Ureter (tissue), 1 donor: Measurements from ENCODE around the gene PPP3CA. TPM values are rescaled to one million over a fixed set of nuclear protein-coding genes. Genes with fewer than 3 reads are reported as not detected.

ENCODE experiments used
- DNase-seq: peaks from one replicate; pipeline ENCODE4 v3.0.0-alpha.2; 2020; ENCODE audit warnings: low spot score
- total RNA-seq: library from RNA; stranded (reverse); gene quantifications from one replicate; pipeline ENCODE4 v1.2.4, GENCODE V29; 2023
- donor health status: DM: yes; HTN: yes; CAD: no.

Gene PPP3CA
- 36.2 TPM for total RNA-seq

DNA sequence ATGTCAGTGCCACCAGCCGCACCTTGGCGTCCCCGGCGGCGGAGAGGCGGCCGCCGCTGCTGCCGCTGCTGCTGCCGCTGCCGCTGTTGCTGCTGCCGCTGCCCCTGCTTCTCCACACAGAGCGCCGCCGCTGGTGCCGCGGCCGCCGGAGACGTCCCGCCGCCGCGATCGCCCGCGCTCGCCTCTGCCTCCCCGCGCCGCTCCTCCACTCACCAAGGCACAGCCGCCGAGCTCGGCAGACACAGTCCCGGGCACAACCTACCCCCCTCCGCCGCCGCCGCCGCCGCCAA, at the start of gene PPP3CA:
Gene PPP3CA (minus strand): TSS at position 260 of the 290 bp plus-strand sequence.
- DNase-seq: no peak

DNA sequence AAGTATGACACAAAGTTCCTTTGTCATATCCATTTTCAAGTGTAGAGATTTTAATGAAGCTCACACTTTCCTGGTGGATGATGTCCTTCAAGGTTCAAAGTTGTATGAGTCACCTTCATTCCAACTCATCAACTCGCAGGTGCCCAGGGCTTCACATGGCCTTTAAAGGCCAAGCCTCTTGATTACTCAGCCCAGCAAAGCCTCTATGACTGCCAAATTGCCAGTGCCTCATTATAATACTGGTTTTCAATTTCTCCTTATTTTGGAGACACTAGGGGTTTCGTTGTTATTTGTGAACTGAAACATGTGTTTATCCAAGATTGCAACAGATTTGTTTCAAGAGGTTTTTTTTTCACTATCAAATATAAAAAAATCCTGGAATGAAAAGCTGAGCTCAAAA, 45.9 kb upstream of the PPP3CA start:
- DNase-seq: no peak

DNA sequence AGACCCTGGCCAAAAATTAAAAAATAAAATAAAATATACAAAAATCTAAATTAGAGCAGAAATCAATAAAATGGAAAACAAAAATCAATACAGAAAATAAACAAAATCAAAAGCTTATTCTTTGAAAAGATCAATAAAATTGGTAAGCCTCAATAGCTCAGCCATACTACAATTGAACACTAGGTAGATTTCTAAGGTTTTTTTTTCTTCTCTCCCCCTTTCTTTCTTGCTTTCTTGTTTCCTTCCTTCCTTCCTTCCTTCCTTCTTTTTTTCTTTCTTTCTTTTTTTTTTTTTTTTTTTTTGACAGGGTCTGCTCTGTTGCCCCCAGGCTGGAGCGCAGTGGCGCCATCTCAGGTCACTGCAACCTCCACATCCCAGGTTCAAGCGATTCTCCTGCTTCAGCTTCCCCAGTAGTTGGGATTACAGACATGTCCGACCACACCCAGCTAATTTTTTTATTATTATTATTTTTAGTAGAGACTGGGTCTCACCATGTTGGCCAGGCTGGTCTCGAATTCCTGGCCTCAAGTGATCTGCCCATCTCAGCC, 23.4 kb upstream of the PPP3CA start:
- DNase-seq: no peak

DNA sequence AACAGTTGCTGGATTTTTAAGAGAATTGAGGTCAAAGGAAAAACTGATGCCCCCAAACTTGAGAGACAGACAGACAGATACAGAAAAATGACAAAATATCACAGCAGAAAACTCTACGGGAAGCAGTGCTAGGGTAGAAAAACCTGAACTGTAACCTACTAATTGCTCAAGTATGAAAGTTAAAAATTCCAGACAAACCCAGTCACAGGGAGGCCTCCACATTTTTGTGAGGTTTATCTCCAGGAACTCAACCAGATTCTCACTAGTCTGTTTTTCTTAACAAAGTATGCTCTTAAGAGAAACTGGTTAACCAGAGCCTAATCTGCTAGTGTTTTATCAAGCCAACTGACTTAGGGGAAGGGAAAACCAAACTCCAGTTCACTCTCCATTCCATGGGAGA, 19.9 kb upstream of the PPP3CA start:
- DNase-seq: no peak

DNA sequence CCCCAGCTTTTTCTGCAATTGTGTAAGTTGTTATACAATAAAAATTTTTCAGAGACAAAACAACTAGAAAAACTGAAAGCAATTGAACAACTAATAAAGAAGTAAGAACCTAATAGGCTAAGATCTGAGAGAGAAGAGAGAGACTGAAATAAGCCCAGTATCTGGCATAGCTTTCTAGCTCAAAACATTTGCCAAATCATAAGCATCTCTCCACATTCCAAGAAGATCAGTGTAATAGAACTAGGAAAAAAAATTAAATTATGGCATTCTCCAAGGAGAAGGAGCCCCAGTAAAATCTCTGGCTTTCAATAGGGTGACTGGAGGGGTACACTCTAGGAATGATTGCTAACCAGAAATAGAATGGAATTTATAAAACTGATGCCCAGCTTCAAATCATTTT, 19.0 kb upstream of the PPP3CA start:
- no peak for DNase-seq

DNA sequence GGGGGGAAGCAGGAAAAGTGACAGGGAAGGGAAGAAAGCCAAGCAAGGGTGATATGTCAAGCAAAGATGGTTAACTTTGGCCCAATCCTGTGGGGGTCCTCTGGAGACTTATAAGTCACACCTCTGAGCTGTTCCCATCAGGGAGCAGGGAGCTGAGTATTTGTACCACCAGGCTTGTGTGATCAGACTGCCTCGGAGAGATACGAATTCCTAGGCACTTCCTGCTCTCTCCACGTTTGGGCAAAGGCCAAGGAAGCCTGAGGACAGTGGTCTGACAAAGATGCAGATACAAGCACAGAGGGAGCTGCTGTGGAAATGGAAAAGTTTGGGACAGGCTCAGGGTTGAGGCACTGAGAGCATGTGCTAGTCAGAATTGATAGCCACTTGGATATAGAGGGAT, 10.4 kb upstream of the PPP3CA start:
- no peak for DNase-seq

- peak; percentile 60 for DNase-seq
Observed at GRCh38 chr4:101356928-101357327, 9.6 kb upstream of the PPP3CA start.

DNA sequence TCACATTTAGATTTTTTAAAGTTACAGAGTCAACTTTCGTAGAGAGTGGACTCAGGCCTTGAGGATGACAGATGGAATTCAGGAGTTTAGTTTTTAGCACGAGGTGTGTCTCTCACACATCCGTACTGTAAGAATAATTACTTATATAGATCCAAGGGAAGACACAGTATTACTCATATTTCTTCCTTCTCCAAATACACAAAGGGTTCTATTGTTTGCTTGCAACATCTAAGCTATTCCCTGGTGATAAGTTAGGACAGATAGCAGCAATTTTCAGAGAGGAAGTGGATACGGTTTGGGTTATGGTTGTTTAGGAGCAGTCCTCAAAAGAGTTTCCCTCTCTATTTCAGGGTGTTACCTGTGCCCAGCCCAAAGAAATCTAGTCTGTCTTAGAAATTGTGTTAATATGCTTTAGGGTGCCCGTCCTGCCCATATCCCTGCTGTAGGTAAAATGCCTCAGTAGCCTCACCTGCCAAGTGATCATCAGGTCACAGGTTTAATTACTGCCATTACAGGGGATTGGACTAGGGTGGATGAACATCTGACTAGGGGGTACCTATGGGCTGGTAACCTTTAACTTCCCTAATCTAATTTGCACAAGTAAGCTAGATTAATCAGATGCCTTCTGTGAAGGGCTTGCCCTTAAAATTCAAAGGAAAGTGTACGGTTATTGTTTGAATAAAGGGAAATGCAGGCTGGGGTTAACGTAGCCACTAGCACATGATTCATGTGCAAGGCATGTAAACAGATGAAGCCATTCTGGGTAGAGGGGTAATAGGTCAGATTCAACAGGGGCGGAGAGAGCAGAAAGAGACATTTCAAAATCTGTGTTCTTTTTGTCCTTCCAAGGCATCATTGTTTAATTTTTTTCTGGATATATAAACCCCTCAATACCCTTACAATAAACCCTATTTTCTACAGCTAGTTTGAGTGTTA, 8.7 kb upstream of the PPP3CA start:
- DNase-seq: no peak

DNA sequence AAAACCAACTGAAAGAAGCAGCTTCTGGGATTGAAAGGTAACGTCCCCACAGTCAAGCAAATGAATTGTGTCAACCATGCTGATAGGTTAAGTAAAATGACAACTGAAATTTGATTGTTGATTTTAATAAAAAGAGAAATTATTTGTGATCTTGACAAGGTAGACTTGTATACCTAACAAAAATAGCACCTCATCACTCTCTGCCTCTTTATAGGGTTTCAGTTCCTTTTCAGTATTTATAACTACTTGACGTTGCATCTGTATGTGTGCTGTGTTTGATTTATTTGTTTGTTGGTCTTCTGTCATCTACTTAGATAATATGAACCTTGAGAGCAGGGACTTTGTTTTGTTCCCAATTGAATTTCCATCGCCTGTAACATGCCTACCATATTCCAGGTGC, 7.9 kb upstream of the PPP3CA start:
- no peak for DNase-seq

DNA sequence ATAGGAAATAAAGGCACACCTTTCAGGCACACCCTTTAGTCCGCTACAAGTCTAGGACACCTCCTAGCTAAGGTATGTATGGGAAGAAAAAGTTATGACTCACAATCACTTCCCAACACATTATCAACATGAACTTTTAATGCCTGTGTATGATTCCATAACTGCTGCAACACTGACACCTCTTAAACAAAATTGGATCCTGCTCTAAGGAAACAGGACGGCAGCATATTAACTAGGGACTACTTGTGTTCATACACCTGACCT, 2.4 kb upstream of the PPP3CA start:
- no peak for DNase-seq

GRCh38 chr4:101348995-101349800, 1.9 kb upstream of the PPP3CA start:
- DNase-seq: peak; percentile 63

- DNase-seq: peak; percentile 46
Observed at GRCh38 chr4:101348367-101348827, 1.1 kb upstream of the PPP3CA start.

DNA sequence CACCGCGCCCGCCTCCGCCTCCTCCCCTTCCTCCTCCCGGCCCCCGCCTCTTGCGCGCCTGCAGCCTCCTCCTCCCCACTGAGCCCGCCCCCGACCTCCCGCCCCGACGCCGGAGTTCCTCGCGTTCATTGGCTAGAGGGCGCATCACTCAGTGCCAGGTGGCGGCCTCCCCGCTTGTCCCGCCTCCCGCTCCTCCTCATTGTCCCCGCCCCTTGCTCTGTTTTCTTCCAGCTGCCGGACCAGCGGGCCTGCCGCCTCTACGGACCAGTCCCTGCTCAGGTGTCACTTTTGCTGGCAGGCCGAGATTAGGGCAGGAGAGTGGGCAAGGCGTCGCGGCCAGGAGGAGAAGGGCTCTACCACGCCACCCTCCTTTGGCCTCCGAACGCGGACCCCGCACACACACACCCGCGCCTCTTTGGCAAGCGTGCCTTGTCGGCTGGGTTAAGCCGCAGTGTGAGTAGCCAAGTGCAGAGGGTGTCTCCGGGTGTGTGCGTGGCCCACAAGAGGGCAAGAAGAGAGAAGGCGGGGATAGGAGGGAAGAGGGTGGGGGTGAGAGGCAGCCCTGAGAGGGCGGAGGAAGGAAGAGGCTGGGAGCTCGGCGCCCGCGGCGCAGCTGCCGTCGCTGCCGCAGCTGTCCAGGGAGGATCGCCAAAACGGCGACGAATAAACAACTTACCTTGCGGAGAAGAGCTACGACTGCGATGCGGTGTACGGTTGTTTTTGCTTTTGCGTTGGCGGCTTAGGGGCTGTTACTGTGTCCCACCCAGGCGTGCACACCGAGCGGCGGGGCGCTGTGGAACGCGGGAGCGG, 436 bp upstream of the PPP3CA start:
- DNase-seq: peak; percentile 100

GRCh38 chr4:101346351-101347266, 717 bp downstream of the PPP3CA start:
- DNase-seq: peak; percentile 70

- peak; percentile 67 for DNase-seq
Observed at GRCh38 chr4:101345596-101346350, 1.6 kb downstream of the PPP3CA start.

GRCh38 chr4:101345271-101345595, 2.1 kb downstream of the PPP3CA start:
- DNase-seq: no peak

DNA sequence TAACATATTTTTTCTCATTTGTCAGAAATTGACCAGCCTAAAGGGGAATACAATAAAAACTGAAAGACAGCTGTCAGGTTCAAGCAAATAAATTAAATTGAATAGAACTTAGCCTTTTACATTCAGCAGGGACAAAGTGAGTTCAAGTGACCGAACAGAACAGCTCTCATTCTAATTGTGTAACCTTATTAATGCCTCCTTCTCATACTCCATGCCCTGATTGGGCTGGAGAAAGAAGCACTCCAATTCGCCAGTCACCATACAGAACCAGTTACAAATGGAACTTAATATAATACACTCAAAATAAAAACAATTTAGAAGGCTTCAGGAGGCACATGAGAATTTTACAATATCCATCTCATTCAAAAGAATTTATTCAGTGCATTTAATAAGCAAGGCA, 8.0 kb downstream of the PPP3CA start:
- DNase-seq: no peak

DNA sequence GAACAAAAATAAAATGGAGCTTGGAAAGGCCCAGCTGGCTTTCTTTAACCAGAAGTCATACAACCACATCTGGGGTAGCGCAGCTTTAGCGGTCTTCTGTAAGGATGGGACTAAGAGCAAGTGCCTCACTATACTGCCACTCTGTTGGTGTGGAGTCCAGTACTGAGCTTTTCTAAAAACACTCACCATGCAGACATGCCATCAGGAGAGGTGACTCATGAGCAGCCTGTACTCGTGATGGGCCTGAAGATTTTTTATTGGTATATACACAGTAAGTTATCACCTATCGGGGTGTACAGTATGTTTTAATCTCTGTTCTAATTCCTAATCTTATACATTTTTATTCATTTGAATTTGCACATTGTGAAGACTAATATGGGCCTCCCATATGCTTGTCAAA, 9.6 kb downstream of the PPP3CA start:
- no peak for DNase-seq

DNA sequence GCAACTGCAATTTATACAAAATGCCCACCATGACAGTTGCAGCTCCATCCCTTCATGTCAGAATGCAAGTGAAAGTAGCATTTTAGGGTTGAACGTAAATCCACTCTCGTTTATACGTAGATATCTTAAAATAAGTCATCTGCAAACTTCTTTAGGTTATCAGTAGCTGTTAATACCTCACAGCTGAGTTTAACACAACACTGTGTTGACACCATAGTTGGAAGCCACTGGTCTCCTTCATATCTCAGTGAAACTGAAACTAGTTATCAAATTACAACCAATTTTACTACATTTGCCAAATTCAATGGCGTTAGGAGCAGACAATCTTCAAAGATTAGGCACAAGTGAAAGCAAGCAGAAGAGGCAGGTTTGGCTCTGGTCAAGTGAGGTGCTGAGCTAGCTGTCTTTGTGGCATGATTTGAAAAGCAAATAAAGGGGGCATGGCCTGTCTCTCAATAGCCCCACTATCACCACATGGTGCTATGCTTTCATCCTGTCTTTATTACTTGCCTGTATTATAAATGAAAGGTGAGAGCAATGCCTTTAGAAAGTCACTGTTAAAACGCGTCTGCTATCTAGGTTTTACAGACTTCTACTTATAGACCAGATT, 12.3 kb downstream of the PPP3CA start:
- no peak for DNase-seq

DNA sequence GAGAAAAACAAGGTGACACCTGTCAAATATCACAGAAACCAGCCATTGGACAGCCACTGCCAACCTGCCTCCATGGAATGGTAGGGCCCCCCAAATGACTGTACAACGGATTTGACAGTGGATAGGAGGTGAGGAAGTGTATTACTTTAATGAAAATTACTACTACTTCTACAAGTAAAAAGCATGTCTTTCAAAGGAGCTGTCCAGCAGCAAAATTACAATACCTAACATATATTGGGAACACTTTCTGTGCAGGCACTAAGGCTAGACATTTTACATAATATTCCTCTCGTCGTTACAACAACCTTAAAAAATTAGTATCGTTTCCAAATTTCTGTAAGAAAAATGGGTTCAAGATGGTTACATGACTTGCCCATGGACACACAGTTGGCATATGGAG, 14.9 kb downstream of the PPP3CA start:
- no peak for DNase-seq
